GM12892 (cell line): ENCODE results near the gene EVX2.

ENCODE experiments used
- POLR2A ChIP-seq: IDR thresholded peaks from 2 replicates; pipeline ENCODE4 v1.6.1; 2011; ENCODE audit warnings: low read depth, low read length, control low read depth
- POLR2AphosphoS5 ChIP-seq: IDR thresholded peaks from 2 replicates; pipeline ENCODE4 v1.6.1; 2011; ENCODE audit warnings: low read depth, low read length, control low read depth
- TAF1 ChIP-seq: IDR thresholded peaks from 2 replicates; pipeline ENCODE4 v1.6.1; 2011; ENCODE audit warnings: low read depth, mild to moderate bottlenecking, control low read depth, low read length, borderline replicate concordance

DNA sequence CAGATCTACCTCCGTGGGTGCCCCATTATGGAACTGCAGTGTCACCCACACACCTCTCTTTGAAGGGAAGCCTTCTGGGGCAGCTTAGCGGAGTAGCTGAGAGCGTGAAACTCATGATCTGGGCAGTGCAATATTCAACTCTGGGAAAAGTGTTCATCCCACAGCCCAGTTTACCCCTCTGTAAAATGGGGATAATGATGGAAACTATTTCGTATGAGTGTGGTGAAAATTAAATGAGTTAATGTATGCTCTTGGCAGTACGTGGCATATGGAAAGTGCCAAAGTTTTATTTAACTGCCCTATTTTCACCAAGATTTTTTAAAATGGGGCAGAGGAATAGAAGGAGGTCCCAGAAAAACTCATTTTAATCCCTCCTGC lies 11.5 kb downstream of the EVX2 start:
- TF ChIP-seq POLR2AphosphoS5 (no peak), POLR2A (no peak), TAF1 (no peak)
